ENCODE data around the gene ZNF423.

ZNF423 gene

DNA sequence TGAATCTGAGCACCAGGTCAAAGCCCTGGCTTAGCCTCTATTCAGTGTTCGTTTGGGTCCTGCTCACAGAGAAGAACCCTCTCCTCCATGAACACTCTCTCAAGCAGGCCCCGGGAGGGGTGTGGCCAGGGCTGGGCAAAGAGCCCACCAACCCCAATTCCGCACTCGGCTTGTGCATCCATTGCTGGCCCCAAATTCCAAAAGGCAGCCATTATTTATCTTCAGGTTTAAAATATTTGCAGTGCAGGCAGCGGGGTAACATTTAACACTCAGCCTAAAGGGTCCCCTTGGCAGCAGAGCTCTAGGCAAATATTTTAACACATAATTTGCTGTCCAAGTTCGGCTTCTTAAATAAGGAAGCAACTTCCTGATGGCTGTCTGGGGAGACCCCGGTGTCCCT, 115.7 kb downstream of the ZNF423 start:
- no peaks in the 10 kb centered on the region for H3F3A ChIP-seq (ENCODE audit: insufficient read depth, low read length)
- H3K9me3 ChIP-seq (ENCODE audit: low read length), result no peaks in the 10 kb centered on the region
- no peaks in the 10 kb centered on the region for H3K79me2 ChIP-seq (ENCODE audit: insufficient read depth, low read length)
- H3K27me3 ChIP-seq (ENCODE audit: insufficient read depth, low read length), result no peaks in the 10 kb centered on the region
- H3K9me2 ChIP-seq (ENCODE audit: low read depth, low read length), result no peaks in the 10 kb centered on the region
- no peaks in the 10 kb centered on the region for H3K4me1 ChIP-seq (ENCODE audit: insufficient read depth, low read length, severe bottlenecking)
- no peak overlapping the region for H2AFZ ChIP-seq (ENCODE audit: low read length)
- no peaks in the 10 kb centered on the region for H3K36me3 ChIP-seq (ENCODE audit: insufficient read depth, low read length)
- no peaks in the 10 kb centered on the region for H4K20me1 ChIP-seq (ENCODE audit: insufficient read depth, low read length)
- H3K4me2 ChIP-seq (ENCODE audit: low read length), result no peak overlapping the region
- H3K4me3 ChIP-seq (ENCODE audit: low read depth, low read length, poor library complexity, severe bottlenecking), result no peak overlapping the region
- H3K27ac ChIP-seq (ENCODE audit: low read depth, low read length, poor library complexity, severe bottlenecking), result no peak overlapping the region
- H3K9ac ChIP-seq (ENCODE audit: low read length), result no peak overlapping the region
- TF ChIP-seq, protein P1, sequence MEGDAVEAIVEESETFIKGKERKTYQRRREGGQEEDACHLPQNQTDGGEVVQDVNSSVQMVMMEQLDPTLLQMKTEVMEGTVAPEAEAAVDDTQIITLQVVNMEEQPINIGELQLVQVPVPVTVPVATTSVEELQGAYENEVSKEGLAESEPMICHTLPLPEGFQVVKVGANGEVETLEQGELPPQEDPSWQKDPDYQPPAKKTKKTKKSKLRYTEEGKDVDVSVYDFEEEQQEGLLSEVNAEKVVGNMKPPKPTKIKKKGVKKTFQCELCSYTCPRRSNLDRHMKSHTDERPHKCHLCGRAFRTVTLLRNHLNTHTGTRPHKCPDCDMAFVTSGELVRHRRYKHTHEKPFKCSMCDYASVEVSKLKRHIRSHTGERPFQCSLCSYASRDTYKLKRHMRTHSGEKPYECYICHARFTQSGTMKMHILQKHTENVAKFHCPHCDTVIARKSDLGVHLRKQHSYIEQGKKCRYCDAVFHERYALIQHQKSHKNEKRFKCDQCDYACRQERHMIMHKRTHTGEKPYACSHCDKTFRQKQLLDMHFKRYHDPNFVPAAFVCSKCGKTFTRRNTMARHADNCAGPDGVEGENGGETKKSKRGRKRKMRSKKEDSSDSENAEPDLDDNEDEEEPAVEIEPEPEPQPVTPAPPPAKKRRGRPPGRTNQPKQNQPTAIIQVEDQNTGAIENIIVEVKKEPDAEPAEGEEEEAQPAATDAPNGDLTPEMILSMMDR (IDR thresholded peaks at IDR 0.05; ENCODE audit: low read length), result no peak
- TF ChIP-seq EZH2 (IDR thresholded peaks at IDR 0.05; ENCODE audit: borderline replicate concordance, low read length), result no peak

DNA sequence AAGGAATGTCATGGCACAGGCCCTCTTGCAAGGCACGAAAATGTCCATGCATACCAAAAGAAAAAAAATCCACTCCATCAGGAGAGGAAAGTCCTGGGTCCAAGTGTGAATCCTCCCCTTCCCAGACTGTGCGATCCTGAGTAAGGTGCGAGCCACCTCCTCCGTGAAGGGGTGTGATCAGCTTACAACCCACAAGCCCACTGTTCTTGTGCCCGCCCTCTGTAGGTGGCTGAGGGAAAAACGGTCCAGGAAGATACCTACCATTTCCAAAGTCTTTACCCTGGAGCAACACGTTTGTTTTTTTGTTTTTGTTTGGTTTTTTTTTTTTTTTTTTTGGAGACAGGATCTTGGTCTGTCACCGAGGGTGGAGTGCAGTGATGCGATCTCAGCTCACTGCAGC, 116.5 kb downstream of the ZNF423 start:
- no peaks in the 10 kb centered on the region for H3K79me2 ChIP-seq (ENCODE audit: insufficient read depth, low read length)
- H4K20me1 ChIP-seq (ENCODE audit: insufficient read depth, low read length), result no peaks in the 10 kb centered on the region
- TF ChIP-seq EZH2 (IDR thresholded peaks at IDR 0.05; ENCODE audit: borderline replicate concordance, low read length), result no peak
- TF ChIP-seq, protein P1 (IDR thresholded peaks at IDR 0.05; ENCODE audit: low read length), result peak; percentile 10; the same call in 1 of the 2 replicates
- no peaks in the 10 kb centered on the region for H3K4me1 ChIP-seq (ENCODE audit: insufficient read depth, low read length, severe bottlenecking)
- H3K4me3 ChIP-seq (ENCODE audit: low read depth, low read length, poor library complexity, severe bottlenecking), result no peak overlapping the region
- no peaks in the 10 kb centered on the region for H3K9me3 ChIP-seq (ENCODE audit: low read length)
- H2AFZ ChIP-seq (ENCODE audit: low read length), result no peak overlapping the region
- no peaks in the 10 kb centered on the region for H3K36me3 ChIP-seq (ENCODE audit: insufficient read depth, low read length)
- no peaks in the 10 kb centered on the region for H3K27me3 ChIP-seq (ENCODE audit: insufficient read depth, low read length)
- H3K9me2 ChIP-seq (ENCODE audit: low read depth, low read length), result no peaks in the 10 kb centered on the region
- no peak overlapping the region for H3K9ac ChIP-seq (ENCODE audit: low read length)
- H3K4me2 ChIP-seq (ENCODE audit: low read length), result no peak overlapping the region
- H3F3A ChIP-seq (ENCODE audit: insufficient read depth, low read length), result no peaks in the 10 kb centered on the region
- H3K27ac ChIP-seq (ENCODE audit: low read depth, low read length, poor library complexity, severe bottlenecking), result no peak overlapping the region

DNA sequence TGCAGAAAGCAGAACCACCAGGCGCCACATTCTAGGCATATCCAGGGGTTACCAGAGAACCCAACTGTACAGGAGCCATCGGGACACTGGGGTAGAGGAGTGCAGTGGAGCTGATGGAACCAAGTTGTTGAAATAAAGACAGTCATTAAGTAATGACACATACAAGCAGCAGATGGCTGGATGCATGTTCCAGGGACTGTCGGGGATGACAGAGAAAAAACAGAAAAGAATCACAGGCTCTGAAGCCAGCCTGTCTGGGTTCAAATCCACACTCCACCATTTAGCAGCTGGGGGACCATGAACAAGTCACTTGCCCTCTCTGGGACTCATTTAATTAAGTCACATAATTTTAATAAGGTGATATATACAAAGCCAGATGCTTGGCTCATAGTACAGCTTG, 117.1 kb downstream of the ZNF423 start:
- Histone ChIP-seq H3K9ac (ENCODE audit: low read length) (no peak overlapping the region), H3K4me1 (ENCODE audit: insufficient read depth, low read length, severe bottlenecking) (no peaks in the 10 kb centered on the region), H3K36me3 (ENCODE audit: insufficient read depth, low read length) (no peaks in the 10 kb centered on the region), H3K27ac (ENCODE audit: low read depth, low read length, poor library complexity, severe bottlenecking) (no peak overlapping the region), H3K79me2 (ENCODE audit: insufficient read depth, low read length) (no peaks in the 10 kb centered on the region), H3K4me2 (ENCODE audit: low read length) (no peak overlapping the region), H3K9me3 (ENCODE audit: low read length) (no peaks in the 10 kb centered on the region), H3F3A (ENCODE audit: insufficient read depth, low read length) (no peaks in the 10 kb centered on the region), H2AFZ (ENCODE audit: low read length) (no peak overlapping the region), H3K4me3 (ENCODE audit: low read depth, low read length, poor library complexity, severe bottlenecking) (no peak overlapping the region), H3K9me2 (ENCODE audit: low read depth, low read length) (no peaks in the 10 kb centered on the region), H4K20me1 (ENCODE audit: insufficient read depth, low read length) (no peaks in the 10 kb centered on the region), H3K27me3 (ENCODE audit: insufficient read depth, low read length) (no peaks in the 10 kb centered on the region)
- TF ChIP-seq, protein P1 (IDR thresholded peaks at IDR 0.05; ENCODE audit: low read length), result no peak
- no peak for TF ChIP-seq EZH2 (IDR thresholded peaks at IDR 0.05; ENCODE audit: borderline replicate concordance, low read length)
